NCI-H748 treated with DMSO at 0.1 percent for 48 hours (cell line): ENCODE results near the gene HGFAC.
A peak's percentile ranks its signal among the peaks of the same experiment; 100 is the strongest.

Source experiments
- DNase-seq: peaks from one replicate; lab custom pipeline; 2025; lab: John Stamatoyannopoulos, UW

HGFAC gene

GRCh38 chr4:3473996-3474765, 32.4 kb downstream of the HGFAC start:
- no peak for DNase-seq

- no peak for DNase-seq
Observed at GRCh38 chr4:3475041-3475712, 33.4 kb downstream of the HGFAC start.

GRCh38 chr4:3475713-3476260, 34.0 kb downstream of the HGFAC start:
- DNase-seq, result no peak

GRCh38 chr4:3476341-3476747, 34.6 kb downstream of the HGFAC start:
- DNase-seq, result no peak

- DNase-seq, result no peak
Observed at GRCh38 chr4:3476936-3477749, 35.4 kb downstream of the HGFAC start.

- DNase-seq, result no peak
Observed at GRCh38 chr4:3477750-3478430, 36.1 kb downstream of the HGFAC start.

GRCh38 chr4:3478446-3479357, 36.9 kb downstream of the HGFAC start:
- DNase-seq, result no peak

GRCh38 chr4:3479358-3480101, 37.8 kb downstream of the HGFAC start:
- DNase-seq, result no peak

- DNase-seq, result no peak
Observed at GRCh38 chr4:3480528-3481112, 38.9 kb downstream of the HGFAC start.

GRCh38 chr4:3481113-3481531, 39.4 kb downstream of the HGFAC start:
- DNase-seq, result peak; percentile 0

- no peak for DNase-seq
Observed at GRCh38 chr4:3481783-3482393, 40.1 kb downstream of the HGFAC start.

GRCh38 chr4:3482707-3483106, 40.9 kb downstream of the HGFAC start:
- DNase-seq, result no peak

GRCh38 chr4:3483471-3483921, 41.7 kb downstream of the HGFAC start:
- DNase-seq, result no peak

GRCh38 chr4:3484057-3484973, 42.5 kb downstream of the HGFAC start:
- peak; percentile 1 for DNase-seq

- DNase-seq, result no peak
Observed at GRCh38 chr4:3485011-3485791, 43.4 kb downstream of the HGFAC start.

- DNase-seq, result no peak
Observed at GRCh38 chr4:3485886-3486540, 44.2 kb downstream of the HGFAC start.
